ENCODE measurements around the gene NAT16.
"Not testable (repeated sequence)": the region's sequence is repeated elsewhere in the genome, so short reads cannot be mapped to it uniquely, and the experiment has no call there.

NAT16 gene

DNA sequence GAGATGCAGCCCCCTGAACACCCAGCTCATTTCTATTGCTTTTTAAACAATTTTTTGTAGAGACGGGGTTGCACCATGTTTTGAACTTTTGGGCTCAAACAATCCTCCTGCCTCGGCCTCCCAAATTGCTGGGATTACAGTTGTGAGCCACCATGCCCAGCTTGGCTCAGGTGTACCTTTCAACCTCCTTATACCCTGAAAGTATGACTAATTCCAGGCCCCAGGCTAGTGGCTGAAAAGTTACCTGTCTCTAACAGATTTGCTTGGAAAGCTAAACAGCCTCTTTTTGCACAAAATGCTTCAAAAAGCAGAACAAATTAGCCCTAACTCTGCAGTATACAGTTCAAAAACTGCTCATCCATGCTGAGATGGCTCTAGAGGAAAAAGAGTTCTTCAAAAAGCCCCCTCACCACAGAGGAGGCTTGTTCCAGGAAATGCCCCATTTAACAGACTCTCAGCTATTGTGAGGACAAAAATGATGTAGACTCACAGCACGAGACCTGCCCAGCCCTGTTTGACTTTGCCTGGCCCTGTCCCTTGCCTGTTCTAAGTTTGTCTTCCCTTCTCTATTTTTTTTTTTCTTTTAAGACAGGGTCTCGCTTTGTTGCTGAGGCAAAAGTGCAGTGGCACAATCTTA lies 39.2 kb downstream of the NAT16 start:
- Mint-ChIP-seq H3K4me1 (ENCODE audit: low read depth) (peaks cover 39% of the 10 kb centered on the region), H3K4me3 (no peak overlapping the region), H3K36me3 (ENCODE audit: low read depth) (no peaks in the 10 kb centered on the region), H3K9me3 (no peaks in the 10 kb centered on the region), H3K27ac (no peak overlapping the region), H3K27me3 (ENCODE audit: low read depth) (peaks cover 28% of the 10 kb centered on the region)
- DNase-seq (ENCODE audit: low spot score) = no peak

GRCh38 chr7:101140339-101140699 lies 39.8 kb downstream of the NAT16 start:
- no peak for DNase-seq (ENCODE audit: low spot score)
- Mint-ChIP-seq H3K27ac (no peak overlapping the region), H3K27me3 (ENCODE audit: low read depth) (peaks cover 33% of the 10 kb centered on the region), H3K4me3 (no peak overlapping the region), H3K36me3 (ENCODE audit: low read depth) (no peaks in the 10 kb centered on the region), H3K4me1 (ENCODE audit: low read depth) (peaks cover 39% of the 10 kb centered on the region), H3K9me3 (no peaks in the 10 kb centered on the region)

DNA sequence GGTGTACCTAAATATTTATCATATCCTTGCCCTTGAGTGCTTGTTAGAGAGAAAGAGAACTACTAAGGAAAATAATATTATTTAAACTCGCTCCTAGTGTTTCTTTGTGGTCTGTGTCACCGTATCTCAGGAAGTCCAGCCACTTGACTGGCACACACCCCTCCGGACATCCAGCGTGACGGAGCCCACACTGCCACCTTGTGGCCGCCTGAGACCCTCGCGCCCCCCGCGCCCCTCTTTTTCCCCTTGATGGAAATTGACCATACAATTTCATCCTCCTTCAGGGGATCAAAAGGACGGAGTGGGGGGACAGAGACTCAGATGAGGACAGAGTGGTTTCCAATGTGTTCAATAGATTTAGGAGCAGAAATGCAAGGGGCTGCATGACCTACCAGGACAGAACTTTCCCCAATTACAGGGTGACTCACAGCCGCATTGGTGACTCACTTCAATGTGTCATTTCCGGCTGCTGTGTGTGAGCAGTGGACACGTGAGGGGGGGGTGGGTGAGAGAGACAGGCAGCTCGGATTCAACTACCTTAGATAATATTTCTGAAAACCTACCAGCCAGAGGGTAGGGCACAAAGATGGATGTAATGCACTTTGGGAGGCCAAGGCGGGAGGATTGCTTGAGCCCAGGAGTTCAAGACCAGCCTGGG lies 41.8 kb downstream of the NAT16 start:
- H3K4me1 Mint-ChIP-seq (ENCODE audit: low read depth) = peaks cover 35% of the 10 kb centered on the region
- H3K4me3 Mint-ChIP-seq = peak overlapping the region; percentile 72
- peaks cover 40% of the 10 kb centered on the region for H3K27me3 Mint-ChIP-seq (ENCODE audit: low read depth)
- no peaks in the 10 kb centered on the region for H3K9me3 Mint-ChIP-seq
- H3K36me3 Mint-ChIP-seq (ENCODE audit: low read depth) = no peaks in the 10 kb centered on the region
- H3K27ac Mint-ChIP-seq = peak overlapping the region; percentile 68
- peak; percentile 82 for DNase-seq (ENCODE audit: low spot score)

DNA sequence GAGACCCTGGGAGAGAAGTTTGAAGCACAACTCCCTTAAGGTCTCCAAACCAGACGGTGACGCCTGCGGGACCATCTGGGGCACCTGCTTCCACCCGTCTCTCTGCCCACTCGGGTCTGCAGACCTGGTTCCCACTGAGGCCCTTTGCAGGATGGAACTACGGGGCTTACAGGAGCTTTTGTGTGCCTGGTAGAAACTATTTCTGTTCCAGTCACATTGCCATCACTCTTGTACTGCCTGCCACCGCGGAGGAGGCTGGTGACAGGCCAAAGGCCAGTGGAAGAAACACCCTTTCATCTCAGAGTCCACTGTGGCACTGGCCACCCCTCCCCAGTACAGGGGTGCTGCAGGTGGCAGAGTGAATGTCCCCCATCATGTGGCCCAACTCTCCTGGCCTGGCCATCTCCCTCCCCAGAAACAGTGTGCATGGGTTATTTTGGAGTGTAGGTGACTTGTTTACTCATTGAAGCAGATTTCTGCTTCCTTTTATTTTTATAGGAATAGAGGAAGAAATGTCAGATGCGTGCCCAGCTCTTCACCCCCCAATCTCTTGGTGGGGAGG lies 42.4 kb downstream of the NAT16 start:
- Mint-ChIP-seq H3K36me3 (ENCODE audit: low read depth) (no peaks in the 10 kb centered on the region), H3K4me1 (ENCODE audit: low read depth) (peaks cover 33% of the 10 kb centered on the region), H3K9me3 (no peaks in the 10 kb centered on the region), H3K27me3 (ENCODE audit: low read depth) (peaks cover 42% of the 10 kb centered on the region), H3K4me3 (peak overlapping the region; percentile 72), H3K27ac (peak overlapping the region; percentile 68)
- DNase-seq (ENCODE audit: low spot score) = no peak

DNA sequence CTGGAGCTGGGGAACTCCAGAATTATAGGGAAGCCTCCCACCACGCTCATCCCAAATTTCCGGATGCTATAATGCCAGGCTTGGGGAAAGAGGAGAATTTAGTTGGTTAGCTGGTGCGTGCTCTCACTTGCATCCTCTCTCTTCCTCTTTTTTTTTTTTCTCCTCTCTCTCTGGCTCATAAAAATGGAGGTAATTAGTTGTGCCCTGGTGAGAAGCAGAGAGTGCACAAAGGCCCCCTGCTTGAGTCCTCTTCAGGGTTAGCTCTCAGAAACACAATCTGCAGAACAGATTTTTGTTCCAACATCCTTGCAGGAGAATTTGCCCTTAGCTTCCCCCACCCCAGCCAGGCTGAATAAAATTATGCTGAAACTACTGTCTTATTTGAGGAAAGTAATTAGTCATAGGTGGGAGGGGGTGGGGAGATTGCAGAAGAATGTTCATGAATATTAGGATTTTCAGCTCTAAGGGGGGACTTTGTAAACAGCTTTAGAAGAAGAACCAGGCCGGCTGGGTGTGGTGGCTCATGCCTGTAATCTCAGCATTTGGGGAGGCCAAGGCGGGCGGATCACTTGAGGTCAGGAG lies 45.6 kb downstream of the NAT16 start:
- no peaks in the 10 kb centered on the region for H3K36me3 Mint-ChIP-seq (ENCODE audit: low read depth)
- H3K4me3 Mint-ChIP-seq = no peak overlapping the region
- H3K27ac Mint-ChIP-seq = no peak overlapping the region
- peaks cover 21% of the 10 kb centered on the region for H3K4me1 Mint-ChIP-seq (ENCODE audit: low read depth)
- H3K9me3 Mint-ChIP-seq = no peaks in the 10 kb centered on the region
- DNase-seq (ENCODE audit: low spot score) = no peak
- peaks cover 46% of the 10 kb centered on the region for H3K27me3 Mint-ChIP-seq (ENCODE audit: low read depth)

DNA sequence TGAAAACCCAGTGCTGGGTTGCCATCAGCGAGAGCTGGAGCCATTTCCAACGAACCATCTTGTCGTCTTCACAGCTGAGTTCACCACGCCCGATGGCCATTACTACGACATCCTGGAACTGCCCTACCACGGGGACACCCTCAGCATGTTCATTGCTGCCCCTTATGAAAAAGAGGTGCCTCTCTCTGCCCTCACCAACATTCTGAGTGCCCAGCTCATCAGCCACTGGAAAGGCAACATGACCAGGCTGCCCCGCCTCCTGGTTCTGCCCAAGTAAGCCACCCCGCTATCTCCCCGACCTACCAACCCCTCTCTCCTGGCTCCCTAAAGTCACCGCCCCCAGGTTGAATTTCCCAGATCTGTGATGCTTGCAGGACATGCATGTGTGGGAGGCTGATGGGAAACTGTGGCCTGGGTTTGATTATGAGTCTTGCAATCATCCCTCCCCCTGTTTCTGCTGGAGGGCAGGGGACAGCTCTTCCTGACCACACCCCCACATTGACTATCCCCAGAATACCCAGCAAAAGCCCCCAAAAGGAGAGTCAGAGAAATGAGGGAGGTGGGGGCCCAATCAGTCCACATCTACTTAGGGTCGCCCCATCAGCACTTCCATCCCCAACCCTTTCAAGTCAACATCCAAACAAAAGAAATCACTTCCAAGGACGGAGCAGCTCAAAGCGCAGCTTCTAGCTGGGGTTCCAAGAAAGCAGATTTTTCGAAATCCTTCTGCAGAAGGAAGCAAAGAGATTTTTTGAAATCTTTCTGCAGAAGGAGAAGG lies 46.3 kb downstream of the NAT16 start:
- Mint-ChIP-seq H3K36me3 (ENCODE audit: low read depth) (no peaks in the 10 kb centered on the region), H3K27me3 (ENCODE audit: low read depth) (peaks cover 50% of the 10 kb centered on the region), H3K4me1 (ENCODE audit: low read depth) (peaks cover 19% of the 10 kb centered on the region), H3K27ac (no peak overlapping the region), H3K4me3 (no peak overlapping the region), H3K9me3 (no peaks in the 10 kb centered on the region)
- DNase-seq (ENCODE audit: low spot score) = no peak

GRCh38 chr7:101132626-101133600 lies 47.2 kb downstream of the NAT16 start:
- not testable (repeated sequence) for H3K9me3 Mint-ChIP-seq; H3K36me3 Mint-ChIP-seq (ENCODE audit: low read depth); H3K27ac Mint-ChIP-seq

GRCh38 chr7:101129603-101130117 lies 50.4 kb downstream of the NAT16 start:
- peaks cover 37% of the 10 kb centered on the region for H3K27me3 Mint-ChIP-seq (ENCODE audit: low read depth)
- no peaks in the 10 kb centered on the region for H3K9me3 Mint-ChIP-seq
- DNase-seq (ENCODE audit: low spot score) = no peak
- H3K36me3 Mint-ChIP-seq (ENCODE audit: low read depth) = no peaks in the 10 kb centered on the region
- no peak overlapping the region for H3K27ac Mint-ChIP-seq
- H3K4me3 Mint-ChIP-seq = no peak overlapping the region
- peaks cover 33% of the 10 kb centered on the region for H3K4me1 Mint-ChIP-seq (ENCODE audit: low read depth)

More at GRCh38 chr7:101132626-101133600, 47.2 kb downstream of the NAT16 start:
- peaks cover 17% of the 10 kb centered on the region for H3K4me1 Mint-ChIP-seq (ENCODE audit: low read depth)
- H3K27me3 Mint-ChIP-seq (ENCODE audit: low read depth) = peaks cover 55% of the 10 kb centered on the region
- DNase-seq (ENCODE audit: low spot score); H3K4me3 Mint-ChIP-seq: not testable (repeated sequence)

GRCh38 chr7:101128040-101128834 lies 51.9 kb downstream of the NAT16 start:
- Mint-ChIP-seq H3K27ac (no peak overlapping the region), H3K4me3 (no peak overlapping the region), H3K36me3 (ENCODE audit: low read depth) (no peaks in the 10 kb centered on the region), H3K27me3 (ENCODE audit: low read depth) (peaks cover 29% of the 10 kb centered on the region), H3K9me3 (no peaks in the 10 kb centered on the region), H3K4me1 (ENCODE audit: low read depth) (peaks cover 38% of the 10 kb centered on the region)
- DNase-seq (ENCODE audit: low spot score) = no peak

GRCh38 chr7:101127460-101128039 lies 52.5 kb downstream of the NAT16 start:
- Mint-ChIP-seq H3K27ac (peak overlapping the region; percentile 43), H3K4me3 (peak overlapping the region; percentile 64), H3K27me3 (ENCODE audit: low read depth) (peaks cover 33% of the 10 kb centered on the region), H3K9me3 (no peaks in the 10 kb centered on the region), H3K4me1 (ENCODE audit: low read depth) (peaks cover 39% of the 10 kb centered on the region), H3K36me3 (ENCODE audit: low read depth) (no peaks in the 10 kb centered on the region)
- DNase-seq (ENCODE audit: low spot score) = no peak

DNA sequence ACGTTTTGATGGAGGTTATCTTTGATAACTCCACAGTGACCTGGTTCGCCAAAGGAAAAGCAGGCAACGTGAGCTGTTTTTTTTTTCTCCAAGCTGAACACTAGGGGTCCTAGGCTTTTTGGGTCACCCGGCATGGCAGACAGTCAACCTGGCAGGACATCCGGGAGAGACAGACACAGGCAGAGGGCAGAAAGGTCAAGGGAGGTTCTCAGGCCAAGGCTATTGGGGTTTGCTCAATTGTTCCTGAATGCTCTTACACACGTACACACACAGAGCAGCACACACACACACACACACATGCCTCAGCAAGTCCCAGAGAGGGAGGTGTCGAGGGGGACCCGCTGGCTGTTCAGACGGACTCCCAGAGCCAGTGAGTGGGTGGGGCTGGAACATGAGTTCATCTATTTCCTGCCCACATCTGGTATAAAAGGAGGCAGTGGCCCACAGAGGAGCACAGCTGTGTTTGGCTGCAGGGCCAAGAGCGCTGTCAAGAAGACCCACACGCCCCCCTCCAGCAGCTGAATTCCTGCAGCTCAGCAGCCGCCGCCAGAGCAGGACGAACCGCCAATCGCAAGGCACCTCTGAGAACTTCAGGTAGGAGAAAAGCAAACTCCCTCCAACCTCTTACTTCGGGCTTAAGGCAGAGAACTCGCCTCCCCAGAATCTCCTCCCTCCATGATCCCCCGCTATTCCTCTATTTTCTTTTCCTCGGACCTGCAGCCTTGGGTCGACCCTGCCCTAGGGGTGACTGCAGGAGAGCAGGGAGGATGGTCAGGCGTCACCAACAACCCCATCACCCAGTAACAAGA lies 53.2 kb downstream of the NAT16 start, which contains the start of gene SERPINE1:
TSS of gene SERPINE1 (plus strand) at position 454 of the 809 bp plus-strand sequence. CDS start 1,290 bp downstream, outside the sequence.
- Mint-ChIP-seq H3K4me3 (peak within 1 kb of the TSS; percentile 64), H3K36me3 (ENCODE audit: low read depth) (no peaks in the 10 kb centered on the region), H3K4me1 (ENCODE audit: low read depth) (peaks cover 46% of the 10 kb centered on the region), H3K27ac (peak within 1 kb of the TSS; percentile 43), H3K9me3 (no peaks in the 10 kb centered on the region), H3K27me3 (ENCODE audit: low read depth) (peaks cover 40% of the 10 kb centered on the region)
- DNase-seq (ENCODE audit: low spot score) = peak; percentile 59
